Measurements from ENCODE around the gene PLIN3. TPM values are rescaled to one million over a fixed set of nuclear protein-coding genes. Genes with fewer than 3 reads are reported as not detected.

PLIN3 gene
- total and polyA plus RNA-seq, 9 of the 15 experiments (the other 6 are each of a cell fraction or from before 2014, with no cell fraction given), result 7.5 to 75.6 (median 43.1) TPM

DNA sequence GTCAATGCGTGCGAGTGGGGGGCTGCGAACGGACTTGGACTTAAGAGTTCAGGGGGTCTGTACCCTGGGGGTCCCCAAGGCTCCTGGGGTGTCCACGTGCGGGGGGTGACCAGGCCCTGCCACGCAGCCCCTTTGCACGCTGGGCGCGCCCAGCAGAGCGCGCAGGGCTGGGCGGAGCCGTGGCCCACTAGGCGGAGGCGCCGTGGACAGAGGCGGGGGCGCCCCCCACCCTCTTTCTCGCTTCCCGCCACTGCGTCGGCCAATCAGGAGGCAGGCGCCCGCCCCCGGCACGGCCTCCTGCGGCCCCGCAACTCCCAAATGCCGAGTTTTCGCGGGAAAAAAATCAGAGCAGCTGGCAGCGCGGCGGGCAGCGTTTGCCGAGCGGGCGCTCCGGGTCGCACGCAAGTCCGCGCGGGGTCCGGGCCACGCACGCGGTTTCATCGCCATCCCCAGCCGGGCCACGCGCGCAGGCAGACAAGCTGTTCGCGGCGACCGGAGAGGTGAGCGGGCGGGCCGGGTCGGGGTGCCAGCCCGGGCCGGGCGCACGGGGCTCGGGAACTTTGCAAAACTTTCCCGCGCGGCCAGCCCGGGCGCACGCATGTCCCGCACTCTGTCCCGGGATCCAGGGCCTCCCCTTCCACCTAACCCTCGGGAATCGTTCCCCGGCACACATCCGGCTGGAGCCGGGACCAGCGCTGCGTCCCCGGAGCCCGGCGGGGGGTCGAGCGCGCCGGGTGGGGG, 41.9 kb upstream of the PLIN3 start, which contains the start of gene UHRF1 (continued):
- TF ChIP-seq LCOR (CRISPR knock-in tag; IDR thresholded peaks at IDR 0.05), result 0 out of 2 replicates have a peak, but pooled peaks have one; percentile 62
- TF ChIP-seq, protein P1, sequence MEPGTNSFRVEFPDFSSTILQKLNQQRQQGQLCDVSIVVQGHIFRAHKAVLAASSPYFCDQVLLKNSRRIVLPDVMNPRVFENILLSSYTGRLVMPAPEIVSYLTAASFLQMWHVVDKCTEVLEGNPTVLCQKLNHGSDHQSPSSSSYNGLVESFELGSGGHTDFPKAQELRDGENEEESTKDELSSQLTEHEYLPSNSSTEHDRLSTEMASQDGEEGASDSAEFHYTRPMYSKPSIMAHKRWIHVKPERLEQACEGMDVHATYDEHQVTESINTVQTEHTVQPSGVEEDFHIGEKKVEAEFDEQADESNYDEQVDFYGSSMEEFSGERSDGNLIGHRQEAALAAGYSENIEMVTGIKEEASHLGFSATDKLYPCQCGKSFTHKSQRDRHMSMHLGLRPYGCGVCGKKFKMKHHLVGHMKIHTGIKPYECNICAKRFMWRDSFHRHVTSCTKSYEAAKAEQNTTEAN (CRISPR knock-in tag; IDR thresholded peaks at IDR 0.05), result 0 out of 2 replicates have a peak, but pooled peaks have one; percentile 11
- peak; percentile 80 for TF ChIP-seq EGR1 (conservative IDR thresholded peaks at IDR 0.05)
- TF ChIP-seq, protein P2, sequence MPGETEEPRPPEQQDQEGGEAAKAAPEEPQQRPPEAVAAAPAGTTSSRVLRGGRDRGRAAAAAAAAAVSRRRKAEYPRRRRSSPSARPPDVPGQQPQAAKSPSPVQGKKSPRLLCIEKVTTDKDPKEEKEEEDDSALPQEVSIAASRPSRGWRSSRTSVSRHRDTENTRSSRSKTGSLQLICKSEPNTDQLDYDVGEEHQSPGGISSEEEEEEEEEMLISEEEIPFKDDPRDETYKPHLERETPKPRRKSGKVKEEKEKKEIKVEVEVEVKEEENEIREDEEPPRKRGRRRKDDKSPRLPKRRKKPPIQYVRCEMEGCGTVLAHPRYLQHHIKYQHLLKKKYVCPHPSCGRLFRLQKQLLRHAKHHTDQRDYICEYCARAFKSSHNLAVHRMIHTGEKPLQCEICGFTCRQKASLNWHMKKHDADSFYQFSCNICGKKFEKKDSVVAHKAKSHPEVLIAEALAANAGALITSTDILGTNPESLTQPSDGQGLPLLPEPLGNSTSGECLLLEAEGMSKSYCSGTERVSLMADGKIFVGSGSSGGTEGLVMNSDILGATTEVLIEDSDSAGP (CRISPR knock-in tag; IDR thresholded peaks at IDR 0.05), result no peak
- peak; percentile 51 for TF ChIP-seq PRPF4 (IDR thresholded peaks at IDR 0.05; ENCODE audit: insufficient read depth, low read depth, low read length, poor library complexity, severe bottlenecking)
- TF ChIP-seq NFIX (CRISPR knock-in tag; IDR thresholded peaks at IDR 0.05; ENCODE audit: low read depth), result no peak
- TF ChIP-seq RB1 (IDR thresholded peaks at IDR 0.05; ENCODE audit: low read depth), result no peak; the same call in none of the 2 replicates
- peak; percentile 82; the same call in 1 of the 2 replicates for TF ChIP-seq XRCC5 (IDR thresholded peaks at IDR 0.05; ENCODE audit: low read depth, low read length)
- TF ChIP-seq SAFB (IDR thresholded peaks at IDR 0.05; ENCODE audit: borderline replicate concordance, low read depth, low read length), result peak; percentile 90
- TF ChIP-seq ZNF512 (tag; IDR thresholded peaks at IDR 0.05), result no peak
- no peak for TF ChIP-seq ZC3H4 (CRISPR knock-in tag; IDR thresholded peaks at IDR 0.05; ENCODE audit: borderline replicate concordance)
- peak; percentile 14; the same call in 1 of the 2 replicates for TF ChIP-seq ZBTB2 (IDR thresholded peaks at IDR 0.05)
- peak; percentile 57; the same call in 1 of the 2 replicates for TF ChIP-seq EP400 (IDR thresholded peaks at IDR 0.05)
- no peak for TF ChIP-seq ELF1 (tag; IDR thresholded peaks at IDR 0.05)
- 0 out of 2 replicates have a peak, but pooled peaks have one; percentile 29 for TF ChIP-seq MBD2 (IDR thresholded peaks at IDR 0.05; ENCODE audit: borderline replicate concordance, low read depth)

All from K562 (cell line).